Measurements from ENCODE around the gene TRABD2B.

TRABD2B gene

DNA sequence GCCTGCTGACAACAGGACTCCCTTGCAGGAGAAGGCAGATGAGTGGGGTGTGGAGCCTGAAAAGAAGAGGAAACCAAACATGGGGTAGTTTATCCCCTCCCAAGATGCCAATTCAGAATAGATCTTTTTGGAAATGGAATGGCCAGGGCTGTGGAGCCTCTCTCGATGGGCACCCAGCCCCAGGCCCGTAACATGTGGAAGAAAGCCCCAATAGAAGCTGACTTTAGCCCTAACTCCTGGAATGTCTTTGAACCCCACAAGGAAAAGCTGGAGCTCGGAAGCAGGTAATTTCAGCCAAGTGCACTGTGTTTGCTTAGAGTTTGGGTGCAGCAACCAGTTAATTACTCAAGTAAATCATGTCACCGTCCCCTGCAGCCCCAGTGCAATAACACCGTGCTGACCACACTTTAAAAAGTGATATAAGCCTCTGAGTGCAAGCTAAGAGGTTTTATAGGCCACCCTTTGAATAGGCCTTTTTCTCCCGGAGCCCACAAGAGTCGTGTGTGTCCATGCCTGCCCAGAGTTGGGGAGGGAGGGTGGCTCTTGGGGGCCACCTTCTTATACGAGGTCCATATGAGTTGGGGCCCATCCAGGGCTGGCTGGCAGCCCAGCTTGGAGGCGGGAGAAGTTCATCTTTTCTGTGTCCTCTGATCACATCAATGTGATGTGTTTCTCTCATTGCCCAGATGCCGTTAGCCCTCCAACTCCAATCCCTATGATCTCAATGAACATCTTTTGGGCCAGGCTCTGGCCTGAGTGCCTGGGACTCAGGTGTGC is 153.2 kb downstream of the TRABD2B start:
- DNase-seq: no peak

GRCh38 chr1:47843059-47843458 is 154.1 kb downstream of the TRABD2B start:
- DNase-seq: no peak

GRCh38 chr1:47842228-47842919 is 154.8 kb downstream of the TRABD2B start:
- DNase-seq: no peak

DNA sequence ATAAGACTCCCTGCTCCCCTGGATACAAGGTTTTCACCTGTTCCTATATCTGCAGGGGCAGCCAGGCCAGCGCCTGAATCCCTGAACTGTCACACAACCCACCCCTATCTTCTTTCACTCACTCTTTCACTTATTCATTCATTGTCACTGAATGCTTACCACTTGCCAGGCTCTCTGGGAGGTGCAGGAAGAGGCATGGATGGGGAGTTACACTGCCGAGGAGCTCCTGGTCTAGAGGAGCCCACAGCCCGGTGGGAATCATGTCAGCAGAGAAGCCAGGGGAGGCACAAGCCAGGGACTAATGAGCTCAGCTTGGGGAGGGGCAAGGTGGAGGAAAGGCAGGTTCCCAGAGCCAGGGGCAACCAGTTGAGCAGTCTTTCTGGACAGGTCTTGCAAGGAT is 155.8 kb downstream of the TRABD2B start:
- no peak for DNase-seq

DNA sequence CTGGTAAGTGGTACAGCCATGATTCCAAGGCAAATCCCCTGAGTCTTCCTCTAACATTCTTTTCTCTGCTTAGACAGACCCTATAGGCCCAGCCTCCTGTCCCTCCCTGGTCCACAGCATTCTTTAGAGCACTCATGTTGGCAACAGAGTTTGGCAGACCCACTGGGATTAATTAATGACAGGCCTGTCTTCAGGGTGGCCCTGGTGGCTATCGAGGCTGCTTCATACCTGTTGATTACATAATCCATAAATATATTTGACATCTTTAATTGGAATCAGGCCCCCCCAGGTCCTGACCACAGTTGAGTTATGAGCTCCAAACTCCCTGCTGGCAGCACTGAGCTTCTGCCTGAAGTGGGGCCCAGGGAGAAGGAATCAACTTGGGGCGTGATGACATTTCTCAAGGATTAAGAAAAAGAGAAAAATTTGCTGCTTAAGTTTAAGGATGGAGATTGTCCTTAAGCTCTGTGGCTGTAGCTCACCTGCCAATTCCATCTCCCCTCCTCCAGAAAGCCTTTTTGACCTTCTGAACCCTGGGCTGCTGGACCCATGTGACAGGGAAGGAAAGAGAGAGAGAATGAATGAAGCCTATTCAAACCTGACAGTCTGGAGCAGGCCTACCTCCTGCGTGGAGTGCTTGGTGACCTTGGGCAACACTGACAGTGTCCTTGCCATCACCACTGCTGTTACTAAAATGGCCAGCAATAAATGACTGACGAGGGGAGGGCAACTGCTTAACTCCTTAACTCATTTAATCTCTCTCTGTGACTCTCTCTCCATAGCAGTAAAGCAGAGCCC is 156.6 kb downstream of the TRABD2B start:
- DNase-seq: no peak

DNA sequence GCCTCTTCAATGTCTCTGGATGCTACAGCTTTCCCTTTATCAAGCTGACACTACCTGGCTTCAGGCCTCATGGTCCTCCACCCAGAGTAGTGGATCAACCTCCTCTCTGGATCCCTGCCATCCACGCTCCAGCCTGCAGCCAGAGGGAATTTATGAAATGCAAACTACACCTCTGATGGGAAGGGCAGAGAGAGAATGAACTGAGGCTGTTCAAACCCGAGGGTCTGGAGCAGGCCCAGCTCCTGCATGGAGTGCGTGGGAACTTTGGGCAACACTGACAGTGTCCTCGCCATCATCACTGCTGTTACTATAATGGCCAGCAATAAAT is 157.8 kb downstream of the TRABD2B start:
- no peak for DNase-seq

DNA sequence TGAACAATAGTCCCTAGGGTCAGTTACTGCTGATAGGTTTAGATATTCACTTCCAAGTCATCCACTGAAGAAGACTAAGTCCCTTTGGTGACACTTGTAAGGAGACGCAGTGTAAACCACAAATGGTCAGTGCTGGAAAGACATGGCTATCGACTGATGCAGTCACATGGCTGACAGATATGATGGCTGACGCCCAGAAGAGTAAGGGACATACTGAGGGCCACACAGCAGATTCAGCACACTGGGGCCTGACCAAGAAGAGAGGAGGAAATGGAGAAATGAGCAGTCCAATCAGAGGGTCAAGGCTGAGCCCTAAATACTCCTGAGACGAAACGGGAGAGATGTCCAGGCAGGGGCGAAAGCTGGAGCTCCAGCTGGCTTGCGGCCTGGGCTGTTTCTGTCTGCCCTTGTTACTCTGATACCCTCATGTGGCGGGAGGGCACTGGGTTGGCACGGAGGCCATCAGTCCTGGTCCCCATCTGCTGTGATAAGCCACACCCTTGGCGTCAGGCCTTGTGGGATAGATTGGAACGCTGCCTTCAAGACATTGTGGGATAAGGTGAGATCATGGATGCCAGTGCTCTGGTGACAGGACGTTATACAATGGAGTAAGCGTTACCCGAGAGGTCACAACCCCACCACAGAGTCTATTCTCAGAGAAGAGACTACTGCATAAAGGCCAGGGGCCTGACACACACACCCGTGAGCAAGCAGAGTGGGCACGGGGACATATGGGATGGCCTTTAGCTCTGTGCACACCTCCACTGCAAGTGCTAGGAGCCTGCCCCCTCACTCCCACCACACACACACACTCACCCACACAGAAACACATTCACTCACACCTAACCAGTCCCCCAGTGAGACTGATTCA is 158.4 kb downstream of the TRABD2B start:
- DNase-seq: no peak

DNA sequence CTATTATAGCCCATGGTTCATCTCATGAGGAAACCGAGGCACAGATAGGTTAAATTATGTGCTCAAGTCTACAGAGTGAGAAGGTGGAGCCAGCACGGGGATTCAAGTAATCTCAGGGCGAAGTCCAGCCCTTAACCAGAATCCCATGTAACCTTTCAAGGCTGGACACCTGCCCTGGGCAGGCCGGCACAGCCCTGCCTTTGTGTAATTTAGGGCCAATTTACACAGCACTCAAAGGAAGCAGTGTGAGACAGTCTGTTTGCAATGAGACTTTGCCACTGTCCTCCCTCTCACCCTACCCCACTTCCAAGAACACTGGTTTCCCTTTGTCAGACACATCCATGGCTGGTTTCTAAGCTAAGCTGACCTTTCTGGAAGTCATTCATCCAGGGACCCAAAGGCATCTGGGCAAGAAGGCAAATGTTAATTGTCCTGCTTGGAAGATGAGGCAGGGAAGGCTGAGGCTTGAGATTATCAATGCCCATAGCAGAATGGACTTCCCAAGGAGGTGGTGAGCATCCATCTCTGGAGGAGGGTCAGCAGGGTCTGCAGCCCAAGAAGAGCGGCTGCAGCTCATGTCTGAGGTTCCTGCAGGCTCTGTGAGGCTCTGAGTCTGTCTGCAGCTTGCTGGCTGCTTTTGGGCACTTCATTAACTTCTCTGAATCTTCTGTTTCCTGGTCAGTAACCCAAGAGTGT is 159.2 kb downstream of the TRABD2B start:
- DNase-seq: no peak

GRCh38 chr1:47837056-47837830 is 159.9 kb downstream of the TRABD2B start:
- DNase-seq: no peak

DNA sequence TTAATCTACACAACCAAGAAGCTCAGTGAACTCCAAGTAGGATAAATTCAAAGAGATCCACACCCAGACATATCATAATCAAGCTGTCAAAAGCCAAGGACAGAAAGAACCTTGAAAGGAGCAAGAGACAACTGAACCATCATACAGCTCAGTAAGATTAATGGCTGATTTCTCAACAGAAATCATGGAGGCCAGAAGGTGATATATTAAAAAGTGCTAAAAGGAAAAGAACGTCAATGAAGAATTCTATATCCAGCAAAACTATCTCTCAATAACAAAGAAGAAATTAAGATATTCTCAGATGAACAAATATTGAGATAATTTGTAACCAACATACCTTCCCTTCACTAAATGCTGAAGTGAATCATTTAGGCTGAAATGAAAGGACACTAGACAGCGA is 161.8 kb downstream of the TRABD2B start:
- DNase-seq: no peak

DNA sequence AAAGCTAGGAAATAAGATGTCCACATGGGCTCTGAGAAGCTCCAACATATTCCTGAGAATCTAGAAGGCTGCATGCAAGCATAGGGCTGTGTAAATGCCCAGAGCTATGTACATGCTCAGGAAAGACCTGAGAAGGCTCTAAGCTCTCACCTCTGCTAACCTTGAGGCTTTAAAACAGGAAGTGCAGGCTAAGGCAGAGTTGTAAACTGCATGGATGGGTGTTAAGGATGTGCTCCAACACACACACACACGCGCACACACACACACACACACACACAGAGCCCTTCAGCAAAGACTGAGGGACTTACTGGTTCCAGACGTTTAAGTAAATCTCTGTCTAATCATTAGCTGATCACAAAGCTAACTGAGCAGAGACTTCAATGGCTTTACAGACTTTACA is 162.9 kb downstream of the TRABD2B start:
- no peak for DNase-seq

GRCh38 chr1:47830641-47831333 is 166.4 kb downstream of the TRABD2B start:
- no peak for DNase-seq

GRCh38 chr1:47830021-47830420 is 167.2 kb downstream of the TRABD2B start:
- no peak for DNase-seq

DNA sequence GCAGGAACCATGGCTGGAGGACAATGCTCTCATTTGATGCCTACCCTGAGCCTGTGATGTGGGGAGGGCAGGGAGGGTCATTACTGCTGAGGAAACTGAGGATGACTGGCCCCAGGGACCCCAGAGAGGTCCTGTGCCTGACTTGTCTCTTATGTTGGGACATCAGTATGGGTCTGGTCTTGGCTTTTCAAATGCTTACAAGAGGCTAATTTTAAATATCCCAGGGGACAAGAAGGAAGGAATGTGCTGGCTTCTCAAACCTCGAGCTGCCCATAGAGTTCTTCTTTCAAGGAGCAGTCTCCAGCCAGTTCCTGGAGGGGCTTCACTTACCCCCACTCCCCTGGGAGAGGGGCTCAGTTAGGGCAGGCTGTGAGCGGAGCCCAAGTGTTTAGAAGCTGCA is 168.2 kb downstream of the TRABD2B start:
- DNase-seq: no peak

GRCh38 chr1:47827109-47827508 is 170.1 kb downstream of the TRABD2B start:
- no peak for DNase-seq

DNA sequence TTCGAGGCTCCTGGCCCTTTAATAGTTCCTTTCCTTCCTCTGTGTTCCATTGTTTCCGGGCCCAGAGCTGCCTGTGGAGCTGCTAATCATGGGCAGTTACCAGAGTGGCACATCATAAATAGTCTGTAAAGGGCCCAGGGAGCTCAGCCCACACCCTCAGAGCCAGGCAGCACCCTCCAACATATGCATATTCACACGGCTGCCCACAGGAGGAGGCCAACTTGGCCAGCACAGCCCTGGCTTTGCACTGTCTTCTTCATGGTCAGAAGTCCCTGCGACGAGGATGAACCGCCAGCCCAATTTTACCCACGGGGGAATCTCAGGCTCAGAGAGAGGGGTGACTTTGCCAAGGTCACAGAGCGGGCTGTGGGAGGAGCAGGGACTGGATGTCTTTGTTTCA is 172.5 kb downstream of the TRABD2B start:
- no peak for DNase-seq

GRCh38 chr1:47824297-47824696 is 172.9 kb downstream of the TRABD2B start:
- no peak for DNase-seq

DNA sequence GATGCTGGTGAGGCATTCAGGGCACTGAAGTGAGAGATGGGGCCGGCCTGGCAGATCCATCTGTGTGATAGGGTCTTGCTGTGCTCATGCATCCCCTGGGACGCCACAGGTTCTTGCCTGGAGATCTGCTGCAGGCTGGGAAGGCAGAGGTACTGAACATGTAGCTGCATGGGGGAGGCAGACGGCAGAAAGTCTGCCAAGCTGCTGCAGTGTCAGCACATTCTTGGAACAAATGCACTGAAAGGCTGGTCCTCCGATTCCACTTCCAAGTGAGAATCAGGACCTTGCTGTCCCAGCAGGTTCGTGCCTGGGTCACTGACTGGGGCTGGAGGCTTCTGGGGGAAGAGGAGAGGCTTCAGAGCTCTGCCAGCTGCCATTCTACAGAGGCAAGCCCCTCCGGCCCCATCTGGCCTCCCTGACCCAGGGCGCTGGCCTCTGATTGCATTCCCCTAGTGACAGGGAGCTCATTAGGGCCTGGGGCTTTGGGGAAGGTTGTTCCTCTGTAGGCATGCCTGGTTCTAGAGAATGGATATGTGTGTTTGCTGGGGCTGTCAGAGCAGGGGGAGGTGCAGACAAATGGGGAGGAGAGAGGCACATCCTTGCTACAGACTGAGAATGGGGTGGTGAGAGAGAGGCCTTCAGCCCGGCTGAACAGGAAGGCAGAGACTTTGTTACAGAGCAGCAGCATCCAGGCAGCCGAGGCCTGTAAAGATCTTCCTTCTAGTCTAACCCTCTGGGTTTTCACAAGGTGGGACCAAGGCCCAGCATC is 174.0 kb downstream of the TRABD2B start:
- DNase-seq: no peak

- DNase-seq: no peak
Measured at GRCh38 chr1:47821760-47822159, 175.4 kb downstream of the TRABD2B start.

GRCh38 chr1:47819574-47819888 is 177.7 kb downstream of the TRABD2B start:
- no peak for DNase-seq
